ENCODE data around the gene SEC14L1. TPM values are rescaled to one million over a fixed set of nuclear protein-coding genes. Genes with fewer than 3 reads are reported as not detected.
"Not testable (repeated sequence)": the region's sequence is repeated elsewhere in the genome, so short reads cannot be mapped to it uniquely, and the experiment has no call there.

The SEC14L1 gene
- total RNA-seq, 6 donors from 2014 or later: 100 to 291 (median 145) TPM

- Histone ChIP-seq H3K27me3 (no peaks in the 10 kb centered on the region), H3K27ac (no peak overlapping the region), H3K36me3 (no peaks in the 10 kb centered on the region), H3K4me1 (peaks cover 12 to 18% (median 16%) of the 10 kb centered on the region in 4 donors), H3K4me3 (no peak overlapping the region), H3K9me3 (no peaks in the 10 kb centered on the region)
- 85 to 88% methylated on average over 17 of the region's 17 CpGs for WGBS, 2 donors
- DNase-seq (no peak), ATAC-seq (ENCODE audit: low FRiP score in 2 of 2) (no peak)
- TF ChIP-seq POLR2A (IDR thresholded peaks at IDR 0.05): no peak
- TF ChIP-seq POLR2AphosphoS5 (IDR thresholded peaks at IDR 0.05): no peak
- TF ChIP-seq EP300 (IDR thresholded peaks at IDR 0.05): no peak
- TF ChIP-seq CTCF (IDR thresholded peaks at IDR 0.05): no peak
These were observed 107.7 kb downstream of the SEC14L1 start for GRCh38 chr17:77248216-77249114.

- H3K27ac ChIP-seq: no peak overlapping the region
- no peak overlapping the region for H3K4me3 ChIP-seq
- 59 to 67% methylated on average over 4 of the region's 4 CpGs for WGBS, 2 donors
- H3K36me3 ChIP-seq: no peaks in the 10 kb centered on the region
- no peaks in the 10 kb centered on the region for H3K27me3 ChIP-seq
- no peak for TF ChIP-seq POLR2AphosphoS5 (IDR thresholded peaks at IDR 0.05)
- TF ChIP-seq EP300 (IDR thresholded peaks at IDR 0.05): no peak
- TF ChIP-seq CTCF (IDR thresholded peaks at IDR 0.05): no peak
- no peak for TF ChIP-seq POLR2A (IDR thresholded peaks at IDR 0.05)
- peaks cover 28 to 37% (median 34%) of the 10 kb centered on the region in 4 donors for H3K4me1 ChIP-seq
- ATAC-seq (ENCODE audit: low FRiP score in 2 of 2) (no peak), DNase-seq (no peak)
- no peaks in the 10 kb centered on the region for H3K9me3 ChIP-seq
These were observed 110.9 kb downstream of the SEC14L1 start for GRCh38 chr17:77251622-77252183.

GRCh38 chr17:77252306-77252705 is 111.5 kb downstream of the SEC14L1 start:
- 71 to 82% methylated on average over 7 of the region's 7 CpGs for WGBS, 2 donors
- H3K36me3 ChIP-seq; DNase-seq; ATAC-seq (ENCODE audit: low FRiP score in 2 of 2); H3K9me3 ChIP-seq; H3K4me3 ChIP-seq; H3K27me3 ChIP-seq; H3K27ac ChIP-seq: not testable (repeated sequence)
- peaks cover 22 to 31% (median 29%) of the 10 kb centered on the region in 4 donors for H3K4me1 ChIP-seq

- peak in 1 of 2 donors; percentile 56 for ATAC-seq (ENCODE audit: low FRiP score in 2 of 2)
- WGBS, 2 donors: 32 to 43% methylated on average over 8 to 11 of the region's 11 CpGs
- no peaks in the 10 kb centered on the region for H3K27me3 ChIP-seq
- peaks cover 19 to 28% (median 27%) of the 10 kb centered on the region in 4 donors for H3K4me1 ChIP-seq
- no peaks in the 10 kb centered on the region for H3K36me3 ChIP-seq
- H3K9me3 ChIP-seq: no peaks in the 10 kb centered on the region
- H3K27ac ChIP-seq: peak overlapping the region; percentile 43 to 62 (median 52)
- no peak for DNase-seq
- no peak for TF ChIP-seq CTCF (IDR thresholded peaks at IDR 0.05)
- peak; percentile 23 to 26 for TF ChIP-seq POLR2AphosphoS5 (IDR thresholded peaks at IDR 0.05)
- no peak for TF ChIP-seq EP300 (IDR thresholded peaks at IDR 0.05)
- no peak for TF ChIP-seq POLR2A (IDR thresholded peaks at IDR 0.05)
- H3K4me3 ChIP-seq: no peak overlapping the region
These were observed 112.9 kb downstream of the SEC14L1 start for GRCh38 chr17:77253611-77254051.
